HL-60 (cell line): ENCODE data around the gene GNAT1.

Experiments used
- GABPA ChIP-seq: IDR thresholded peaks from 2 replicates; pipeline ENCODE4 v1.6.1; 2012; ENCODE audit warnings: low read depth
- POLR2AphosphoS5 ChIP-seq: IDR thresholded peaks from 2 replicates; pipeline ENCODE4 v1.6.1; 2012; ENCODE audit warnings: low read depth
- SPI1 ChIP-seq: IDR thresholded peaks from 2 replicates; pipeline ENCODE4 v1.6.1; 2012; ENCODE audit warnings: low read depth, mild to moderate bottlenecking, borderline replicate concordance
- TF ChIP-seq, protein P1 (sequence below): IDR thresholded peaks from one replicate; pipeline ENCODE4 v1.5.1; 2011; ENCODE audit warnings: low read length, control low read depth, inconsistent platforms; ENCODE audit not compliant: insufficient read depth
- TF ChIP-seq, protein P2 (sequence below): IDR thresholded peaks from 2 replicates; pipeline ENCODE4 v1.6.1; 2012; ENCODE audit warnings: low read depth; ENCODE audit not compliant: insufficient replicate concordance

DNA sequence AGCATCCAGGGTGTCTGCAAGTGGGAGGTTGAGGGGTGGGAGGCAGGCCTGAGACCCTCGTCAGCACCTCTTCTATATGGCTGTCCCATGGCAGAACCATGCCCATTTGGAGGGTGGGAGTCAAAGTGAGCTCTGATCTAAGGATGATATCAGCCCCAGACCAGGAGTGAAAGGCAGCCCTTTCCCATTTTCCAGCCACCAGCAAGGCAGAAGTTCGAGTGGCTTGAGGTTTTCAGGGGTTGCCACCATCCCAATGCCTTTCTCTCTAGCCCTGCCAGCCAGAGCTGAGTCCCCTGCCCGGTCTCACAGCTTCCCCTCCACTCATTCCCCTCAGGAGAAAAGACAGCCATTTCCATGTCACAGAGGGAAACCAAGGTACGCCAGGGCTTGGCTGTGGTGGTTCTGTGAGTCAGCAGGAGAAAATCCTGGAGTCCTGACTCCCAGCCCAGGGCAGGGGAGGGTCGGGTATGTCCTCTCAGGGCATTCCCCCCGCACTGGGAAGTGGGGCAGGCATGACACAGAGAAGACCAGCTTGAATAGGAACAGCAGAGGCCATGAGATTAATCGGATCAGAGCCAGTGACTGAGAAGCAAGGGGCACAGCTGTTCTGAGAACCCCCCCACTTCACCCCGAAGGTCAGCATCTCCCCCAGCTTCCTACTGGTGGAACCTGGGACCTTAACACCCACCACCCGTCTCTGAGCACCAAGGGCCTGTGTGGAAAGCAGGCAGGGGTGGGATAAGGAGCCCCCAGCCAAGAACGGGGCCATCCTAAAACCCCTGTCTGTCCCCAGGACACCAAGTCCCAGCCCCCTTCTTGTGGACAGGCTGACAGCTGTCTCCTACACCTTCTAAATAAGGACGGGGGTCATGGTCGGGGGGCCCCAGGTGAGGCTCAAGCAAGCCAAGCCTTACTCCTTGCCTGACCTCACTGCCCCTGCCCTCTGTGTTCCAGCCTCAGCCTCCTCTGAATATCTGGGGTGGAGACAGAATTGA lies 12.7 kb downstream of the GNAT1 start:
- TF ChIP-seq, protein P1, sequence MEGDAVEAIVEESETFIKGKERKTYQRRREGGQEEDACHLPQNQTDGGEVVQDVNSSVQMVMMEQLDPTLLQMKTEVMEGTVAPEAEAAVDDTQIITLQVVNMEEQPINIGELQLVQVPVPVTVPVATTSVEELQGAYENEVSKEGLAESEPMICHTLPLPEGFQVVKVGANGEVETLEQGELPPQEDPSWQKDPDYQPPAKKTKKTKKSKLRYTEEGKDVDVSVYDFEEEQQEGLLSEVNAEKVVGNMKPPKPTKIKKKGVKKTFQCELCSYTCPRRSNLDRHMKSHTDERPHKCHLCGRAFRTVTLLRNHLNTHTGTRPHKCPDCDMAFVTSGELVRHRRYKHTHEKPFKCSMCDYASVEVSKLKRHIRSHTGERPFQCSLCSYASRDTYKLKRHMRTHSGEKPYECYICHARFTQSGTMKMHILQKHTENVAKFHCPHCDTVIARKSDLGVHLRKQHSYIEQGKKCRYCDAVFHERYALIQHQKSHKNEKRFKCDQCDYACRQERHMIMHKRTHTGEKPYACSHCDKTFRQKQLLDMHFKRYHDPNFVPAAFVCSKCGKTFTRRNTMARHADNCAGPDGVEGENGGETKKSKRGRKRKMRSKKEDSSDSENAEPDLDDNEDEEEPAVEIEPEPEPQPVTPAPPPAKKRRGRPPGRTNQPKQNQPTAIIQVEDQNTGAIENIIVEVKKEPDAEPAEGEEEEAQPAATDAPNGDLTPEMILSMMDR, result no peak
- TF ChIP-seq, protein P2, sequence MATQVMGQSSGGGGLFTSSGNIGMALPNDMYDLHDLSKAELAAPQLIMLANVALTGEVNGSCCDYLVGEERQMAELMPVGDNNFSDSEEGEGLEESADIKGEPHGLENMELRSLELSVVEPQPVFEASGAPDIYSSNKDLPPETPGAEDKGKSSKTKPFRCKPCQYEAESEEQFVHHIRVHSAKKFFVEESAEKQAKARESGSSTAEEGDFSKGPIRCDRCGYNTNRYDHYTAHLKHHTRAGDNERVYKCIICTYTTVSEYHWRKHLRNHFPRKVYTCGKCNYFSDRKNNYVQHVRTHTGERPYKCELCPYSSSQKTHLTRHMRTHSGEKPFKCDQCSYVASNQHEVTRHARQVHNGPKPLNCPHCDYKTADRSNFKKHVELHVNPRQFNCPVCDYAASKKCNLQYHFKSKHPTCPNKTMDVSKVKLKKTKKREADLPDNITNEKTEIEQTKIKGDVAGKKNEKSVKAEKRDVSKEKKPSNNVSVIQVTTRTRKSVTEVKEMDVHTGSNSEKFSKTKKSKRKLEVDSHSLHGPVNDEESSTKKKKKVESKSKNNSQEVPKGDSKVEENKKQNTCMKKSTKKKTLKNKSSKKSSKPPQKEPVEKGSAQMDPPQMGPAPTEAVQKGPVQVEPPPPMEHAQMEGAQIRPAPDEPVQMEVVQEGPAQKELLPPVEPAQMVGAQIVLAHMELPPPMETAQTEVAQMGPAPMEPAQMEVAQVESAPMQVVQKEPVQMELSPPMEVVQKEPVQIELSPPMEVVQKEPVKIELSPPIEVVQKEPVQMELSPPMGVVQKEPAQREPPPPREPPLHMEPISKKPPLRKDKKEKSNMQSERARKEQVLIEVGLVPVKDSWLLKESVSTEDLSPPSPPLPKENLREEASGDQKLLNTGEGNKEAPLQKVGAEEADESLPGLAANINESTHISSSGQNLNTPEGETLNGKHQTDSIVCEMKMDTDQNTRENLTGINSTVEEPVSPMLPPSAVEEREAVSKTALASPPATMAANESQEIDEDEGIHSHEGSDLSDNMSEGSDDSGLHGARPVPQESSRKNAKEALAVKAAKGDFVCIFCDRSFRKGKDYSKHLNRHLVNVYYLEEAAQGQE, result no peak
- no peak for TF ChIP-seq GABPA
- no peak for TF ChIP-seq POLR2AphosphoS5
- no peak for TF ChIP-seq SPI1
